ENCODE measurements around the gene ANKRD13D. TPM values are rescaled to one million over a fixed set of nuclear protein-coding genes. Genes with fewer than 3 reads are reported as not detected.
"Not testable (repeated sequence)": the region's sequence is repeated elsewhere in the genome, so short reads cannot be mapped to it uniquely, and the experiment has no call there.

The ANKRD13D gene
- total RNA-seq, 1 donor from 2014 or later, result 54.7 TPM

GRCh38 chr11:67256477-67257135, 32.5 kb upstream of the ANKRD13D start:
- Histone ChIP-seq H3K27me3 (no peaks in the 10 kb centered on the region), H3K36me3 (peaks cover 52 to 56% of the 10 kb centered on the region in 2 donors), H3K9me3 (no peaks in the 10 kb centered on the region), H3K4me3 (no peak overlapping the region), H3K4me1 (no peaks in the 10 kb centered on the region), H3K27ac (no peak overlapping the region)
- TF ChIP-seq, protein P1, sequence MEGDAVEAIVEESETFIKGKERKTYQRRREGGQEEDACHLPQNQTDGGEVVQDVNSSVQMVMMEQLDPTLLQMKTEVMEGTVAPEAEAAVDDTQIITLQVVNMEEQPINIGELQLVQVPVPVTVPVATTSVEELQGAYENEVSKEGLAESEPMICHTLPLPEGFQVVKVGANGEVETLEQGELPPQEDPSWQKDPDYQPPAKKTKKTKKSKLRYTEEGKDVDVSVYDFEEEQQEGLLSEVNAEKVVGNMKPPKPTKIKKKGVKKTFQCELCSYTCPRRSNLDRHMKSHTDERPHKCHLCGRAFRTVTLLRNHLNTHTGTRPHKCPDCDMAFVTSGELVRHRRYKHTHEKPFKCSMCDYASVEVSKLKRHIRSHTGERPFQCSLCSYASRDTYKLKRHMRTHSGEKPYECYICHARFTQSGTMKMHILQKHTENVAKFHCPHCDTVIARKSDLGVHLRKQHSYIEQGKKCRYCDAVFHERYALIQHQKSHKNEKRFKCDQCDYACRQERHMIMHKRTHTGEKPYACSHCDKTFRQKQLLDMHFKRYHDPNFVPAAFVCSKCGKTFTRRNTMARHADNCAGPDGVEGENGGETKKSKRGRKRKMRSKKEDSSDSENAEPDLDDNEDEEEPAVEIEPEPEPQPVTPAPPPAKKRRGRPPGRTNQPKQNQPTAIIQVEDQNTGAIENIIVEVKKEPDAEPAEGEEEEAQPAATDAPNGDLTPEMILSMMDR (IDR thresholded peaks at IDR 0.05), result no peak
- DNase-seq (ENCODE audit: low spot score in 2 of 2), result no peak
- intact Hi-C loops (cut with DNase I), result no loop called here

DNA sequence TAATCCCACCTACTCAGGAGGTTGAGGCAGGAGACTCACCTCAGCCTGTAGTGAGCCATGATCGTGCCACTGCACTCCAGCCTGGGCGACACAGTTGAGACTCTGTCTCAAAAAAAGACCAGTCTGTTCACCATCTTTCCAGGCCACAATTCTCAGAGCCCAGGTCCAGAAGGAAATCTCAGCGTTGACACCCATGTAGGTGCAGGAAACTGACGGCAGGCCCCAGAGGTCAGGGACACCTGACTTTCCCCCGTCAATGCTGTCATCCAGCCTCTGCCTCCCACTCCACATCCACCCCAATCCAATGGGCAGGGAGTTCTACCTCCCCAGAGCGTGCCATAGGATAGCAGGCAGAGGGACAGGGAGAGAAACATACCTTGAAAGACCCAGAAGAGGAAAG, 28.7 kb upstream of the ANKRD13D start:
- H3K27me3 ChIP-seq, result no peaks in the 10 kb centered on the region
- intact Hi-C loops (cut with DNase I), result no loop called here
- TF ChIP-seq, protein P1 (IDR thresholded peaks at IDR 0.05), result no peak
- H3K27ac ChIP-seq, result no peak overlapping the region
- H3K36me3 ChIP-seq, result peaks cover 17 to 18% of the 10 kb centered on the region in 2 donors
- DNase-seq (ENCODE audit: low spot score in 2 of 2), result peak in 1 of 2 donors; percentile 5
- H3K4me1 ChIP-seq, result peaks cover 7 to 10% of the 10 kb centered on the region in 2 donors
- no peak overlapping the region for H3K4me3 ChIP-seq
- H3K9me3 ChIP-seq, result no peaks in the 10 kb centered on the region

DNA sequence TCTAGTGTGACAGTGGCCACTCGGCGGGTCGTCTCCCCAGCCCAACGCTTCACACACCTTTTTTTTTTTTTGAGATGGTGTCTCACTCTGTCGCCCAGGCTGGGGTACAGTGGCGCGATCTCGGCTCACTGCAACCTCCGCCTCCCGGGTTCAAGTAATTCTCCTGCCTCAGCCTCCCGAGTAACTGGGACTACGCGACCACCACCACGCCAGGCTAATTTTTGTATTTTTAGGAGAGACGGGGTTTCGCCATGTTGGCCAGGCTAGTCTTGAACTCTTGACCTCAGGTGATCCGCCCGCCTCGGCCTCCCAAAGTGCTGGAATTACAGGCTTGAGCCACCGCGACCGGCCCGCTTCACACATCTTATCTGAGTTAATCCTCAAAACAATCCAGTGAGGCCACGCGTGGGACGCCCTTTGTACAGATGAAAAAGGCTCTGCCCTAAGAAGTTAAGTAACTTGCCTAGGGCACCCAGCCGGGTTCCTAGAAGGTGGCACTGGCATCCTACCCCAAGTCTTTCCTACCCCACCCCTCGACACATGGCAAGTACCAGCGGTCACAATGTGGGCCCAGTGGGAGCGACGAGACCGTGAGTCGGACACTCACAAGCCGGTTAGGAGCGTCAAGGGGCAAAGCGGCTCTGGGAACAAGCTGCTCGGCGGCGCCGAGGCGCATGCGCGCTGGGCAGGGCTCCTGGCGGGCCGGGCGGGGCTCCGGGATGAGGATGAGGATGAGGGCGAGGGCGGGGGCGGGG, 28.0 kb upstream of the ANKRD13D start:
- DNase-seq (ENCODE audit: low spot score in 2 of 2), result peak; percentile 7 to 84
- peak overlapping the region; percentile 20 to 60 for H3K4me3 ChIP-seq
- H3K27me3 ChIP-seq; H3K9me3 ChIP-seq; intact Hi-C loops (cut with DNase I): not testable (repeated sequence)
- peaks cover 7 to 12% of the 10 kb centered on the region in 2 donors for H3K4me1 ChIP-seq
- peaks cover 11 to 12% of the 10 kb centered on the region in 2 donors for H3K36me3 ChIP-seq
- H3K27ac ChIP-seq, result peak overlapping the region in 1 of 2 donors; percentile 17

DNA sequence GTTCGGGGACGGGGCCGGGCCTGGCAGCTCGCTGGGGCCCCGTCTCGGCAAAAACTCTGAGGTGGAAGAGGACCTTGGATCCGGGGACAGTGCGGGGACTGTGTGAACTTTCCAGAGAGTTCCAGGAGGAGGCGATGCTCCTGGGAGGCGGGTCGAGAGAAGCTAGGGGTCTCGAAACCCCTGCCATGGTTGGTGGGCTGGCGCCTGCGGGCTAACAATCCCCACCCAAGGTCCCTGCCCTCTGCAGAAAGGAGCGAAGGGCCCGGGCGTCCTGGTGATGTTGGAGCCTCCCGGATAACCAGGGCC, 27.5 kb upstream of the ANKRD13D start:
- H3K4me3 ChIP-seq, result peak overlapping the region; percentile 20 to 60
- peaks cover 6 to 8% of the 10 kb centered on the region in 2 donors for H3K36me3 ChIP-seq
- intact Hi-C loops (cut with DNase I), result no loop called here
- peak overlapping the region in 1 of 2 donors; percentile 17 for H3K27ac ChIP-seq
- DNase-seq (ENCODE audit: low spot score in 2 of 2), result peak in 1 of 2 donors; percentile 4
- H3K27me3 ChIP-seq, result no peaks in the 10 kb centered on the region
- peaks cover 7 to 12% of the 10 kb centered on the region in 2 donors for H3K4me1 ChIP-seq
- no peaks in the 10 kb centered on the region for H3K9me3 ChIP-seq
- TF ChIP-seq, protein P1 (IDR thresholded peaks at IDR 0.05), result peak in 1 of 3 experiments; percentile 18

- Histone ChIP-seq H3K9me3 (no peaks in the 10 kb centered on the region), H3K36me3 (peaks cover under 1 to 3% of the 10 kb centered on the region in 2 donors), H3K27ac (peak overlapping the region in 1 of 2 donors; percentile 39), H3K27me3 (no peaks in the 10 kb centered on the region), H3K4me3 (peak overlapping the region; percentile 20 to 60), H3K4me1 (peaks cover 7 to 12% of the 10 kb centered on the region in 2 donors)
- TF ChIP-seq, protein P1 (IDR thresholded peaks at IDR 0.05), result peak in 1 of 3 experiments; percentile 4
- DNase-seq (ENCODE audit: low spot score in 2 of 2), result peak in 1 of 2 donors; percentile 8
- intact Hi-C loops (cut with DNase I), result loop anchor here (1.0 kb wide), 1 partner anchor 55 kb away; no protein-coding TSS in a partner anchor
Measured at GRCh38 chr11:67261946-67262681, 27.0 kb upstream of the ANKRD13D start.

Data from ascending aorta (tissue), 2 donors.